SK-N-SH treated with all-trans-retinoic acid at 6 μM for 48 hours (cell line): ENCODE data around the gene SDK1.

Experiments used
- ATAC-seq: fragments of 200-7000 bp; cut with Tn5 transposase; 3 replicates; pipeline ENCODE4 v1.9.1; 2020; ENCODE audit warnings: mild to moderate bottlenecking, moderate library complexity
- ARNTL ChIP-seq: fragments of 450-650 bp; formaldehyde crosslinking; IDR thresholded peaks from 2 replicates; pipeline ENCODE4 v1.5.0; 2020; ENCODE audit warnings: low read depth, mild to moderate bottlenecking, moderate library complexity, borderline replicate concordance
- BACH2 ChIP-seq: fragments of 250-450 bp; sonication (Bioruptor Pico); IDR thresholded peaks from 2 replicates; pipeline ENCODE4 v1.9.0; 2021; ENCODE audit warnings: mild to moderate bottlenecking, borderline replicate concordance
- CSDC2 ChIP-seq: fragments of 250-450 bp; sonication (Bioruptor Pico); IDR thresholded peaks from 2 replicates; pipeline ENCODE4 v1.5.0; 2020; ENCODE audit warnings: mild to moderate bottlenecking, moderate library complexity
- CSRNP3 ChIP-seq: fragments of 250-450 bp; sonication (Bioruptor Pico); IDR thresholded peaks from 2 replicates; pipeline ENCODE4 v1.5.1; 2021; ENCODE audit warnings: mild to moderate bottlenecking, moderate library complexity
- ESRRG ChIP-seq: fragments of 250-450 bp; sonication (Bioruptor Pico); IDR thresholded peaks from 2 replicates; pipeline ENCODE4 v1.6.1; 2021; ENCODE audit warnings: mild to moderate bottlenecking
- ISL1 ChIP-seq: fragments of 250-450 bp; sonication (Bioruptor Pico); IDR thresholded peaks from 2 replicates; pipeline ENCODE4 v2.1.2; 2022; ENCODE audit warnings: mild to moderate bottlenecking, moderate library complexity
- OSR1 ChIP-seq: fragments of 250-450 bp; sonication (Bioruptor Pico); IDR thresholded peaks from 2 replicates; pipeline ENCODE4 v1.8.0; 2022; ENCODE audit warnings: moderate library complexity, mild to moderate bottlenecking, inconsistent platforms
- PATZ1 ChIP-seq: fragments of 250-450 bp; sonication (Bioruptor Pico); IDR thresholded peaks from 2 replicates; pipeline ENCODE4 v1.8.0; 2020; ENCODE audit warnings: mild to moderate bottlenecking, moderate library complexity, borderline replicate concordance
- POU6F1 ChIP-seq: fragments of 250-450 bp; sonication (Bioruptor Pico); IDR thresholded peaks from 2 replicates; pipeline ENCODE4 v1.8.0; 2021; ENCODE audit warnings: low read depth, mild to moderate bottlenecking, moderate library complexity, borderline replicate concordance
- PPARA ChIP-seq: fragments of 250-450 bp; sonication (Bioruptor Pico); IDR thresholded peaks from 2 replicates; pipeline ENCODE4 v1.5.0; 2020; ENCODE audit warnings: mild to moderate bottlenecking, borderline replicate concordance
- RARB ChIP-seq: fragments of 250-450 bp; sonication (Bioruptor Pico); IDR thresholded peaks from 2 replicates; pipeline ENCODE4 v1.8.0; 2021; ENCODE audit warnings: mild to moderate bottlenecking, moderate library complexity
- SNAI2 ChIP-seq: fragments of 250-450 bp; sonication (Bioruptor Pico); IDR thresholded peaks from 2 replicates; pipeline ENCODE4 v1.5.0; 2020; ENCODE audit warnings: mild to moderate bottlenecking, moderate library complexity
- TCF4 ChIP-seq: fragments of 250-450 bp; sonication (Bioruptor Pico); IDR thresholded peaks from 2 replicates; pipeline ENCODE4 v1.8.0; 2021; ENCODE audit warnings: mild to moderate bottlenecking, moderate library complexity, borderline replicate concordance
- TOX ChIP-seq: fragments of 250-450 bp; sonication (Bioruptor Pico); IDR thresholded peaks from 2 replicates; pipeline ENCODE4 v1.8.0; 2021; ENCODE audit warnings: mild to moderate bottlenecking, moderate library complexity, borderline replicate concordance
- TSHZ2 ChIP-seq: fragments of 250-450 bp; sonication (Bioruptor Pico); IDR thresholded peaks from 2 replicates; pipeline ENCODE4 v1.5.0; 2020; ENCODE audit warnings: mild to moderate bottlenecking, moderate library complexity
- ZC3H10 ChIP-seq: fragments of 250-450 bp; sonication (Bioruptor Pico); IDR thresholded peaks from 2 replicates; pipeline ENCODE4 v1.5.1; 2021; ENCODE audit warnings: mild to moderate bottlenecking, moderate library complexity
- ZFP3 ChIP-seq: fragments of 250-450 bp; sonication (Bioruptor Pico); IDR thresholded peaks from 2 replicates; pipeline ENCODE4 v1.5.0; 2020; ENCODE audit warnings: mild to moderate bottlenecking, moderate library complexity
- ZFP30 ChIP-seq: fragments of 450-650 bp; formaldehyde crosslinking; IDR thresholded peaks from 2 replicates; pipeline ENCODE4 v1.5.0; 2022; ENCODE audit warnings: mild to moderate bottlenecking, moderate library complexity
- ZNF565 ChIP-seq: fragments of 450-650 bp; formaldehyde crosslinking; conservative IDR thresholded peaks from 2 replicates; pipeline ENCODE4 v1.5.0; 2020; ENCODE audit warnings: low read depth, mild to moderate bottlenecking, moderate library complexity
- ZNF70 ChIP-seq: fragments of 450-650 bp; formaldehyde crosslinking; IDR thresholded peaks from 2 replicates; pipeline ENCODE4 v1.5.0; 2020; ENCODE audit warnings: mild to moderate bottlenecking, moderate library complexity
- ZNF8 ChIP-seq: fragments of 450-650 bp; formaldehyde crosslinking; IDR thresholded peaks from 2 replicates; pipeline ENCODE4 v1.5.0; 2020; ENCODE audit warnings: mild to moderate bottlenecking, moderate library complexity

SDK1 gene

GRCh38 chr7:4195660-4196059 lies 894.6 kb downstream of the SDK1 start:
- no peak for ATAC-seq

GRCh38 chr7:4196121-4196819 lies 895.2 kb downstream of the SDK1 start:
- no peak for ATAC-seq
- TF ChIP-seq ZNF565 (CRISPR knock-in tag) = no peak
- TF ChIP-seq ARNTL (CRISPR knock-in tag) = no peak
- TF ChIP-seq ISL1 (CRISPR knock-in tag) = no peak
- no peak for TF ChIP-seq BACH2 (CRISPR knock-in tag)
- no peak for TF ChIP-seq TCF4 (CRISPR knock-in tag)
- no peak for TF ChIP-seq TOX (CRISPR knock-in tag)
- TF ChIP-seq TSHZ2 (CRISPR knock-in tag) = no peak

More at GRCh38 chr7:4195660-4196059, 894.6 kb downstream of the SDK1 start:
- TF ChIP-seq ZC3H10 (no peak), ZNF565 (CRISPR knock-in tag) (no peak), ARNTL (CRISPR knock-in tag) (no peak), PPARA (CRISPR knock-in tag) (no peak), PATZ1 (CRISPR knock-in tag) (no peak), RARB (CRISPR knock-in tag) (no peak), ESRRG (no peak), OSR1 (CRISPR knock-in tag) (no peak), ZNF8 (CRISPR knock-in tag) (no peak), SNAI2 (no peak), TCF4 (CRISPR knock-in tag) (no peak), CSDC2 (CRISPR knock-in tag) (no peak)

GRCh38 chr7:4198301-4198700 lies 897.2 kb downstream of the SDK1 start:
- no peak for ATAC-seq
- TF ChIP-seq POU6F1 (no peak), CSDC2 (CRISPR knock-in tag) (no peak), CSRNP3 (CRISPR knock-in tag) (no peak), ZNF565 (CRISPR knock-in tag) (no peak), OSR1 (CRISPR knock-in tag) (no peak), ZFP30 (no peak), TOX (CRISPR knock-in tag) (no peak), BACH2 (CRISPR knock-in tag) (no peak), ESRRG (no peak), ZFP3 (CRISPR knock-in tag) (no peak), ZNF70 (CRISPR knock-in tag) (no peak), ZNF8 (CRISPR knock-in tag) (no peak), TCF4 (CRISPR knock-in tag) (no peak)
